HT1080 (cell line): ENCODE results near the gene ULK4. TPM values are rescaled to one million over a fixed set of nuclear protein-coding genes. Genes with fewer than 3 reads are reported as not detected.
"Not testable (repeated sequence)": the region's sequence is repeated elsewhere in the genome, so short reads cannot be mapped to it uniquely, and the experiment has no call there.

Experiments used
- DNase-seq: peaks from one replicate; pipeline ENCODE4 v3.0.0-alpha.2; 2015; ENCODE audit warnings: low read depth
- total RNA-seq: library from RNA; depleted of rRNA; stranded (reverse); fragments of >200 nt; shearing (Covaris generic); gene quantifications from 2 replicates; pipeline ENCODE4 v1.2.3, GENCODE V29; 2014

Gene ULK4
- total RNA-seq, 1 experiment from 2014 or later = 4.8 TPM

GRCh38 chr3:41960826-41961750, 815 bp downstream of the ULK4 start:
- DNase-seq = peak; percentile 51

GRCh38 chr3:41956574-41956973, 5.3 kb downstream of the ULK4 start:
- no peak for DNase-seq

- DNase-seq = no peak
Observed at GRCh38 chr3:41955192-41955591, 6.7 kb downstream of the ULK4 start.

- no peak for DNase-seq
Observed at GRCh38 chr3:41943311-41943843, 18.5 kb downstream of the ULK4 start.

GRCh38 chr3:41940393-41940792, 21.5 kb downstream of the ULK4 start:
- no peak for DNase-seq

GRCh38 chr3:41936384-41936783, 25.5 kb downstream of the ULK4 start:
- DNase-seq = no peak

- no peak for DNase-seq
Observed at GRCh38 chr3:41933154-41933676, 28.7 kb downstream of the ULK4 start.

- DNase-seq = no peak
Observed at GRCh38 chr3:41932464-41932863, 29.4 kb downstream of the ULK4 start.

GRCh38 chr3:41920406-41920965, 41.4 kb downstream of the ULK4 start:
- no peak for DNase-seq

- DNase-seq = no peak
Observed at GRCh38 chr3:41915353-41915752, 46.5 kb downstream of the ULK4 start.

- no peak for DNase-seq
Observed at GRCh38 chr3:41912280-41912679, 49.6 kb downstream of the ULK4 start.

- peak; percentile 68 for DNase-seq
Observed at GRCh38 chr3:41907330-41908073, 54.4 kb downstream of the ULK4 start.

GRCh38 chr3:41900265-41900664, 61.6 kb downstream of the ULK4 start:
- DNase-seq = peak; percentile 85

GRCh38 chr3:41898631-41899030, 63.3 kb downstream of the ULK4 start:
- no peak for DNase-seq

GRCh38 chr3:41893977-41894376, 67.9 kb downstream of the ULK4 start:
- peak; percentile 34 for DNase-seq

GRCh38 chr3:41888368-41889076, 73.4 kb downstream of the ULK4 start:
- DNase-seq = no peak

- no peak for DNase-seq
Observed at GRCh38 chr3:41882956-41883355, 78.9 kb downstream of the ULK4 start.

- peak; percentile 39 for DNase-seq
Observed at GRCh38 chr3:41881233-41881821, 80.6 kb downstream of the ULK4 start.

GRCh38 chr3:41880387-41880786, 81.5 kb downstream of the ULK4 start:
- DNase-seq = no peak

- DNase-seq = not testable (repeated sequence)
Observed at GRCh38 chr3:41877741-41878140, 84.2 kb downstream of the ULK4 start.

- DNase-seq = no peak
Observed at GRCh38 chr3:41874022-41874421, 87.9 kb downstream of the ULK4 start.
